Fibroblast of peridontal ligament (primary cell): Measurements from ENCODE around the gene MAP2K7.
"Not testable (repeated sequence)": the region's sequence is repeated elsewhere in the genome, so short reads cannot be mapped to it uniquely, and the experiment has no call there.

Experiments used
- DNase-seq: peaks from one replicate; pipeline ENCODE4 v3.0.0-alpha.2; 2010; ENCODE audit errors: extremely low read depth

Gene MAP2K7

DNA sequence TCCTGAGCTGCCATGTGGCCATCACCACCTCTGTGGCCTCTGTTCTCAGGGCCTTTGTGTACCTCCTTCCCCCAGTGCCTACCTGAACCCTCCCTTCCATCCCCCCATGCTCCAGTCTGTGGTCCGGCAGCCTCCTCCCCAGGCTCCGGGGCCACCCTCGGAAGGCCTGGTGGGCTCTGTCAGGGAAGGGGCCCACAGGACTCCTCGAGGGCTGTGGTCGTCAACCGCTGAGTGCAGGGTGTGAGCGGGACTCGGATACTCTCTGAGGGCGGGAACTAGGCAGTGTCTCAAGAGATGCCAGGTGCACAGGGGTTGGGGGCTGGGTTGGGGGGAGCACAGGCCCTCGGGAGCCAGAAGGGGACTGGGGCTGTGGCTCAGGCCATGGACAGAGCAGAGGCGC lies 3.9 kb downstream of the MAP2K7 start:
- no peak for DNase-seq

DNA sequence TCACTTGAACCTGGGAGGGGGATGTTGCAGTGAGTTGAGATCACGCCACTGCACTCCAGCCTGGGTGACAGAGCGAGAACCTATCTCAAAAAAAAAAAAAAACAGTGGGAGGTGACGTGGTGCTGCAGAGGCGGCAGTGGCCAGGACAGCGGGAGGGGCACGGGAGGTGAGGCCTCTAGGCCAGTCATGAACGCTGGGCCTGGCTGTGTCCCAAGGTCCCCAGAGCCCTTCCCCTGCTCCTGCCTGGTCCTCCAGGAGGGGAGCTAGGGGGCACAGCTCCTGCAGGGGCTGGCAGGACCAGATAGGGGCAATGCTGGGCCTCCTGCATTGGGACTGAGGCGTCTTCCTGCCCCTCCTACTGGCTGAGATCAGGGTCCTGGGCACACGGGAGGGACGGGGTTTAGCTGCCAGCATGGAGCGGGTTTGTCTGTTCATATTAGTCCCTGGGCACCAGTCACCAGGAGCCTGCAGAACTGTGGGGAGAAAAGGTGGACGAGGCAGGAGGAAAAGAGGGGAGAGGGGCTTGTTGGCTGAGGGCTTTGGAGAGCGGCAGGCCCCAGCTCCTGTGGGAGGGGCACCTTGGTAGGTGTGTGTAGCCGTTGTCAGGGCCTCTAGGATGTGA lies 4.5 kb downstream of the MAP2K7 start:
- no peak for DNase-seq

DNA sequence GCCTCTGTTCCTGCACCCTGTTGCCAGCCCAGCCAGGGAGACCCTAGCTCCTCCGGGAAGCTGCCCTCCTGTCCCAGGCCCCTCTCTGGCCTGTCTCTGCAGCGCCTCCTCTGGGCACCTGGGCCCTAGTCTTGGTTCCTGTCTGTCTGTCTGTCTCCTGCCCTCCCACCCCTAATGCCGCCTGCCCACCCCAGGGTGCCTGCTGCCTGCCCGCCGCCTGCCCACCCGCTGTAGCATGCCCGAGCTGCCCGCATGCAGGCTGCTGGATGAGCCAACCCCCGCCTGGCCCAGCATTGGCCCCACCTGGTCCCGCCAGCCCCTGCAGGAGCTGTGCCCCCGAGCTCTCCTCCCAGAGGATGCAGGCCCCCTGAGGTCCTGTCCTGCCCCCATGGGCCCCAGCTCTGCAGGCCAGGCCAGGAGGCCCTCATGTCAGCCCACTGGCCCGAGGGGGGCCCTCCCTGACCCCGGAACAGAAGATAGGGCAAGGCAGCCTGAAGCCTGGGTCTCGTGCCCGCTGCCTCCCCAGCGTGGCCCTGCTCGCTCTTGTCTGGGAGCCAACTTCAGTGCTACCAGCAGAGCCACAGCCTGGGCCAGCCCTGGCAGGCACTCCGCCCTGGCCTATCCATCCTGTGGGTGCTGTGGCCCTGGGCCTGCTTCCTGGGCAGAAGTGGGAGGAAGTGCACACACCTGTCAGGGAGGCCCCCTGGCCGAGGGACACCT lies 5.2 kb downstream of the MAP2K7 start:
- DNase-seq, result no peak

DNA sequence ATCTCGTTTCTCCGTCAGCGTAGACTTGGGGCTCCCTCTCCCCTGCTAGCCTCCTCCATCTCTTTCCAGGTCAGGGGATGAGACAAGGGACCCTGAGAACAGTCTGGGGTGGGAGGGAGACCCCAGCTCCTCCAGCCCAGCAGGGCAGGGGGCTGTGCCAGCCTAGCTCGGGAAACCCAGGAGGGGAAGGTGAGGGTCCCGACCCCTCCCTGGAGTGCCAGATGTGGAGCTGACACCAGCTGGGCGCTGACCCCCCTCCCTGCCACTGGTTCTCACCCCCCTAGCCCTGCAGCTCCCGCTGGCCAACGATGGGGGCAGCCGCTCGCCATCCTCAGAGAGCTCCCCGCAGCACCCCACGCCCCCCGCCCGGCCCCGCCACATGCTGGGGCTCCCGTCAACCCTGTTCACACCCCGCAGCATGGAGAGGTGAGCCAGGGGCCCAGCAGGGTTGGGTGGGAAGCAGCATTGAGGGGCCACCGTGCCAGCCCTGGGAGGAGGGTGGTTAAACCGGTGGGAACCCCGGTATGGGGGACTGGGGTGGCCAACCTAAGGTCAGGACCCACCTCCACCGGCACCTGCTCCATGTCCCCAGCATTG lies 5.9 kb downstream of the MAP2K7 start:
- DNase-seq, result no peak

DNA sequence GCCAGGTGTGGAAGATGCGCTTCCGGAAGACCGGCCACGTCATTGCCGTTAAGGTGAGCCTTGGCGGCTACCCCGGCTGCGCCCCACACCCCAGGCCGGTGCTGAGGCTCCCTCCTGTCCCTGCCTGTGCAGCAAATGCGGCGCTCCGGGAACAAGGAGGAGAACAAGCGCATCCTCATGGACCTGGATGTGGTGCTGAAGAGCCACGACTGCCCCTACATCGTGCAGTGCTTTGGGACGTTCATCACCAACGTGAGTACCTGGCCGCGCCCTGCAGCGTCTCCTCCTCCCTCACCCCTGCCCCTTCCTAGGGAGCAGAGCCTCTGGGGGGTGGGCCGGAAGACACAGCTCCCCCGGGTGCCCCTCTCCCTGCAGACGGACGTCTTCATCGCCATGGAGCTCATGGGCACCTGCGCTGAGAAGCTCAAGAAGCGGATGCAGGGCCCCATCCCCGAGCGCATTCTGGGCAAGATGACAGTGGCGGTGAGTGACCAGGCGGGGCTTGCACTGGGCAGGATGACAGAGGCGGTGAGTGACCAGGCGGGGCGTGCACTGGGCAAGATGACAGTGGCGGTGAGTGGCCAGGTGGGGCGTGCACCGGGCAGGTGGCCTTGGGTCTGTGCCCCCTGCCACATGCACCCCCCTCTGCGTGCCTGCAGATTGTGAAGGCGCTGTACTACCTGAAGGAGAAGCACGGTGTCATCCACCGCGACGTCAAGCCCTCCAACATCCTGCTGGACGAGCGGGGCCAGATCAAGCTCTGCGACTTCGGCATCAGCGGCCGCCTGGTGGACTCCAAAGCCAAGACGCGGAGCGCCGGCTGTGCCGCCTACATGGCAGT lies 6.9 kb downstream of the MAP2K7 start:
- no peak for DNase-seq

DNA sequence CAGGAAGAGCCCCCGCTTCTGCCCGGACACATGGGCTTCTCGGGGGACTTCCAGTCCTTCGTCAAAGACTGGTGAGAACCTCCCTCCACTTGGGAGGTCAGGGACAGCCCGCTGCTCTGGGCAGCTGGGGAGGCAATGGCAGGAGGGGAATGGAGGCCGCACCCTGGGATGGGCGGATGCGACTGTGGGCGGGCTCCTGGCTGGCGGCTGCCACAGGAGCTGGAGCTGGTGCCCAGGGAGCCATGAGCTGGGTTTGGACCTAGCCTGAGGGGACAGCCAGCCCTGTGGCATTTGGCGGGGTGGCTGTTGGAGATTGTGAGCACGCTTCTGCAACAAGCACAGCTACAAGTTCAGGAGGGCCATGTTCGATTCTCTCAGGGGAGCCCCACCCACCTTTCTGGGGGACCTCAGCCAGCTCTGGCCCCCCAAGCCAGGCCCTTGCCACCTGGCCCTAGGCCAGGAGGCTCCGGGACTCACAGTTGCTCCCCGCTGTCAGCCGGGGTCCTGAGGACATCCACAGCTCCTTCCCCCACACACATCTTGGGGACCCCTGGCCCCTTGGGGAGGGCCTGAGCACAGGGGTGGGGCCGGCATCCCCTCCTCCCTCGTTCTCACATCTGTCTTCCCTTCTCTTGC lies 7.9 kb downstream of the MAP2K7 start:
- DNase-seq, result no peak

DNA sequence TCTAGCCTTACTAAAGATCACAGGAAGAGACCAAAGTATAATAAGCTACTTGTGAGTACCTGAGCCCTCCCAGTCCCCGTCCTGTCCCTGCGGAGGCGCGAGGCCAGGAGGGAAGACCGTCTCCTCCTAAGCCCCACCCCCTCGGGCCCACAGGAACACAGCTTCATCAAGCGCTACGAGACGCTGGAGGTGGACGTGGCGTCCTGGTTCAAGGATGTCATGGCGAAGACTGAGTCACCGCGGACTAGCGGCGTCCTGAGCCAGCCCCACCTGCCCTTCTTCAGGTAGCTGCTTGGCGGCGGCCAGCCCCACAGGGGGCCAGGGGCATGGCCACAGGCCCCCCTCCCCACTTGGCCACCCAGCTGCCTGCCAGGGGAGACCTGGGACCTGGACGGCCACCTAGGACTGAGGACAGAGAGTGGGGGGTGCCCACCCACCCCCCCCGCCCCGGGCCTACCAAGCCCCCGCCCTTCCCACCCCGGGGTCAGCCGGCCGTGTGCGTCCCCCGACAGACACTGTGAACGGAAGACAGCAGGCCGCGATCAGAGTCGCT lies 8.5 kb downstream of the MAP2K7 start:
- no peak for DNase-seq

DNA sequence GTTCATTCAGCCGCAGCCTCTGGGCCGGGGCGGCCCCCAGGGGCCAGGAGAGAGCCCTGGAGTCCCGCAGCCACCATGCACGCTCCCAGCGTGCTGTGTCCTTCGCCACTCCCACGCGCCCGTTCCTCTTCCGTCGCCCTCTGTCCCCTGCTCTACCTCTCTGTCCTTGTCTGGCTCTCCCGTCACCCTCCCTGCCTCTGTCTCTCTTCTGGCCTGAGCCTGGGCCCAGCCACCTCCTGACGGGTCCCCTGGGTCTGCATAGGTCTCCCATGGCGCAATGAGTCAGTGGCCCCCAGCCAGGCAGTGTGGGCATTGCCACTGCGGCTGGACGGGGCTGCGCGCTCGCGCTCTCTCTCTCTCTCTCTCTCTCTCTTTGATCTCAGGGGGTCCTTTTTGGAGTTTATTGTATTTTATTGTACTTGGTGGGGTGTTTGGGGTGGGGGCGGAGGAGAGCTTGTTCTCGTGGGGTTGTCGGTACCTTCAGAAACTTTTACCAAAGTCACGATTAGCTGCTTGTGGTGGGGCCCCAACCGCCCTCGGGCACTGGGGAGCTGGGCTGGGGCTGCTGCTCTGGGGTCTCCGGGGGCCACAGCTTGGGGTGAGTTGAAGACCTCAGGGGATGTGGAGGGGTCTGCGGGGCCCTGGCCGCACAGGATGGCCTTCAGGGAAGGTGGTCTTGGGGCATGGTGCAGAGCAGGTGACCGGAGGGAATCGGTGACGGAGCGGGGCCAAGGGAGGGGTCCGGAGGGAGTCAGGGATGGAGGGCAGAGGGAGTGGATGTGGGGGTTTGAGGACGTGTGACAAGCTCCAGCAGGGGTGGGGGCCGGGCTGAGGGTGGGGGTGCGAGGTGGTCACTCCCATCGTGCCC lies 9.3 kb downstream of the MAP2K7 start:
- no peak for DNase-seq

DNA sequence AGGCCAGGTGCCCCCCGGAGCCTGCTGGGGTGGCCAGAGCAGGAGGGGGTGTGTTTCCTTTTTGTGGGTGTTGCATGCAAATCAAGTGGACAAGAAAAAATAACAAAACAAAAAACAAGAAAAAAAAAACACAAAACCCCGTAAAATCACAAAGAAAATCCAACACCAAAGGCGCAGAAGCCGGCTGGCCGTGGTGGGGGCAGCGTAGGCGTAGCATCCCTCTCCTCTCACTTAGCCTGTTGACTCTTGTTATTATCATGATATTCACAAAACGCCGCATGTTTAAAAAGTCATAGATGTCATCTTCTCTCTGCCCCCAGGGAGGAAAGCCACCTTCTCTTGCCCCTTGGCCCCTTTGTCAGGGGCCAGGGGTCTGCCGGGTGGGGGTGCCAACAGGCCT lies 10.0 kb downstream of the MAP2K7 start:
- DNase-seq, result no peak

DNA sequence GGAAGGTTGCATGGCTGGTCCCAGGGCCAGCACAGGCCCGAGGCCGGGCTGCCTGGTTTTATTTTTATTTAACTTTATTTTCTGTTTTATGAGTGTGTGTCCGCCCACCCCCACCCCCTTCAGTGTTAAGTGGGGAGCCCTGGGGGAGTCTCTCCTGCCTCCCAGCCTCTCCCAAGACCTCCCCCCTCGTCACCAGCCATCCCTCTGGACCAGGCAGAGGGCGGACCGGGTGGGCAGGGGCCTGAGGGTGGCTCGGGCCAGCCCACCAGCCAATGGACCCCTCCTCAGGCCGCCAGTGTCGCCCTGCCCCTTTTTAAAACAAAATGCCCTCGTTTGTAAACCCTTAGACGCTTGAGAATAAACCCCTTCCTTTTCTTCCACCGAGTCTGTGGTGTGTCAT lies 10.4 kb downstream of the MAP2K7 start:
- DNase-seq, result no peak

DNA sequence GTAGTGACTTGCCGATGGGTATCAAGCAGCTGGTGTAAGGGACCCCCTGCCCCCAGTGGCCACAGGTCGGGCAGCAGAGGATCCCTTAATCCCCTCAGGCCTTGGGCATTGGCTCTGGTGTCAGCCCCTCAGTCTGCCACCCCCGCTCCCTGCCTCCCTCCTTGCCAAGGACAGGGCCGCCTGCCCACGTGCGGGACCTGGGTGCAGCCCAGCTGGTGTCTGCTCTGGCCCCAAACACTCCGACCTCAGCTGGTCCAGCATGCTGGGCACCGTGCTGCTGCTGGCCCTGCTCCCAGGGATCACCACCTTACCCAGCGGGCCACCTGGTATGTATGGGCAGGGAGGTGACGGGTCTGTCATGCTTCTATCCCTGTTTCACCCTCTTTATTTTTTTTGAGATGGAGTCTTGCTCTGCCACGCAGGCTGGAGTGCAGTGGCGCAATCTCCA lies 10.9 kb downstream of the MAP2K7 start, which contains the start of gene TGFBR3L:
Gene TGFBR3L (plus strand): TSS at position 233 of the 448 bp plus-strand sequence.
- no peak for DNase-seq

DNA sequence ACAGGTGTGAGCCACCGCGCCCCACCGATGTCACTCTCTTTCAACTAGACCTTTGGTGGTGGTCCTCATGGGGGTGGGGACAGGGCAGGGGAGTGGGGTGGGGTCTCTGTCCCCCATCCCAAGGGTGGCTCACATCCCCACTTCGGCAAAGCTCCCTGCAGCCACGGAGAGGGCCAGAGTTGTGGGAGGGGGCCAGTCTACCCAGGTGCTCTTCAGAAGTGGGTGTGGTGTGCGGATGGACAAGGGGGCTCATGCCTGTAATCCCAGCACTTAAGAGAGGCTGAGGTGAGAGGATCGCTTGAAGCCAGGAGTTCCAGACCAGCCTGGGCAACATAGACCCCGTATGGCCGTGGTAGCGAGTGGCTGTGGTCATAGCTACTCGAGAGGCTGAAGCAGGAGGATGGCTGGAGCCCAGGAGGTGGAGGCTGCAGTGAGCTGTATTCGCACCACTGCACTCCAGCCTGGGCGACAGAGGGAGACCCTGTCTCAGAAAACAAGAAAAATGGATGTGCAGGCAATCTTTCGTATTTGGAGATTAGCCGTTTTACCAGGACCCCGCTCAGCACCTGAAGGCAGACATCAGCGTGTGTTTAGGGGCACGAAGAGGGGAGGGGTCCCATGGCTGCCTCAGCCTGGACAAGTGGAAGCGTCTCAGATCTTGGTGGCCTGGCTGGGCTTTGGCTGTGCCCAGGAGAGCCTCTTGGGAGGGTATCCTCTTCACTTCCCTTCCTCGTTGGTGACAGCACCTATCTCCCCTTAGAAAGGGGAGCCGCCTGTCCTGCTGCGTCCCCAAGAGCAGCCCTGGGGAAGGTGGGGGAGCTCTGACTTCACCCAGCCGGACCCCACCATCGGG lies 11.8 kb downstream of the MAP2K7 start:
- DNase-seq, result no peak

DNA sequence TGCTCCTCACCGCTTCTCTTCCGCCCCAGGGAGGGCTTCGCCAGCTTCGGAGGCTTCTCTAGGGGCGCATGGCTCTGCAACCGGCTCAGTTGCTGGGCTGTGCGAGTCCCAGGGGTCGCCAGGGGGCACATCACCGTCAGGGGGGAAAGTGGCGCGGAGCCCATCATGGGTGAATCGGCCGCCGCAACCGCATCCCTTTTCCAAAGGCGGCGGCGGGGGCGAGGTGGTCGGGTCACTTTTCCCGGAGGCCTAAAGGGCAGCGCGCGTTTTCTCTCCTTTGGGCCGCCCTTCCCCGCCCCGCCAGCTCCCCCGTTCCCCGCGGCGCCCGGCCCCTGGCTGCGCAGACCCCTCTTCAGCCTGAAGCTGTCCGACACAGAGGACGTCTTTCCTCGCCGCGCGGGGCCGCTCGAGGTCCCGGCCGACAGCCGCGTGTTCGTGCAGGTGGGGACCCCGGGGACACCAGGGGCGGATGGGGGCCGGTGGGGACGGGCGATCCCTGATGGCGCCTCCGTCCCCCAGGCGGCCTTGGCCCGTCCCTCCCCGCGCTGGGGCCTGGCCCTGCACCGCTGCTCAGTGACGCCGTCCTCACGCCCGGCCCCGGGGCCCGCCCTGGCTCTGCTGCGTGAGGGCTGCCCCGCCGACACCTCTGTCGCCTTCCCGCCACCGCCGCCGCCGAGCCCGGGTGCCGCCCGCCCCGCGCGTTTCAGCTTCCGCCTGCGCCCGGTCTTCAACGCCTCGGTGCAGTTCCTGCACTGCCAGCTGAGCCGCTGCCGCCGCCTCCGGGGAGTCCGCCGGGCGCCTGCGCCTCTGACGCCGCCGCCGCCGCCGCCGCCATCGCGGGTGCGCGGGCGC lies 12.7 kb downstream of the MAP2K7 start:
- no peak for DNase-seq

DNA sequence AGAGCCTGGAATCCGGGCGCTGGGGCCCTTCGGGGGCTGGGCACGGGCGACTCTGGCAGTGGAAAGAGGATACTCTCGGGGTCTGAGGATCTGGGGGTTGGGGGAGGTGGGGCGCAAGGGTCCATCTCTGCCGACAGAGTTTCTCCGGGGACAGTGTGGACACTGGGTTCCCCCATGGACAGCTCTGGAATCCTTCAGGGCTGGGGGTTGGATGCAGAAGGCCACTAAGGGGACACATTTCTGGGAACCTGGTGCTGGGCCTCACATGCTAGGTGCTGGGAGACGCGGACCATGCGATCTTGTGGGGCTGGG lies 13.2 kb downstream of the MAP2K7 start:
- no peak for DNase-seq

DNA sequence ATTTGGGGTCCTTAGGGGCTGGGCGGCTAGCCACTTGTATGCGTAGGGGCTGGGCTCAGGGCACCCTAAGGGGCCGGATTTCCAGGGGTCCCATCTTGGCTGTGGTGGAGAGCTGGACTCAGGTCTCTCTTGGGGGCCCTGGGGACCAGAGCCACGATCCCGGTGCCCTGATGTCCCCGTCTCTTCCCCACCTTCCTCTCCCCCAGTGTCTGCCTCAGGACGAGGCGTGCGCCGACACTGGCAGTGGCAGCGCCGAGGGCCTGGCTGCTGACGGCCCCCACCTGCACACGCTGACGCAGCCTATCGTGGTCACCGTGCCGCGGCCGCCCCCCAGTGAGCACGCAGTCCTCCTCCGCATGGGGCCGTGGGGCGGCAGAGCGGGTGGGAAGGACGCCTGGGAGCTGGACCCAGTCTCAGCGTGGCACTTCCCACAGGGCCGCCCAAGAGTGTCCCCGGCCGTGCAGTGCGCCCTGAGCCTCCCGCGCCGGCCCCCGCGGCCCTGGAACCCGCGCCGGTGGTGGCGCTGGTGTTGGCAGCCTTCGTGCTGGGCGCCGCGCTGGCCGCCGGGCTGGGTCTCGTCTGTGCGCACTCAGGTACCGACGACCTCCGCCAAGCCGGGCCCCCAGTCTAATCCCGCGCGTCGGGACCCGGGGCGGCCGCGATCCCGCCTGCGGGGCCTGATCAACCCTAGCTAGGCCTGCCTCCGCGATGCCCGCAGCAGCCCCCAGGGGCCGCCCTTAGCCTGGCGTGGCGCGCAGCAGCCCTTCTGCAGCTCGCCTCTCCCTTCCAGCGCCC lies 13.8 kb downstream of the MAP2K7 start:
- peak; percentile 40 for DNase-seq

DNA sequence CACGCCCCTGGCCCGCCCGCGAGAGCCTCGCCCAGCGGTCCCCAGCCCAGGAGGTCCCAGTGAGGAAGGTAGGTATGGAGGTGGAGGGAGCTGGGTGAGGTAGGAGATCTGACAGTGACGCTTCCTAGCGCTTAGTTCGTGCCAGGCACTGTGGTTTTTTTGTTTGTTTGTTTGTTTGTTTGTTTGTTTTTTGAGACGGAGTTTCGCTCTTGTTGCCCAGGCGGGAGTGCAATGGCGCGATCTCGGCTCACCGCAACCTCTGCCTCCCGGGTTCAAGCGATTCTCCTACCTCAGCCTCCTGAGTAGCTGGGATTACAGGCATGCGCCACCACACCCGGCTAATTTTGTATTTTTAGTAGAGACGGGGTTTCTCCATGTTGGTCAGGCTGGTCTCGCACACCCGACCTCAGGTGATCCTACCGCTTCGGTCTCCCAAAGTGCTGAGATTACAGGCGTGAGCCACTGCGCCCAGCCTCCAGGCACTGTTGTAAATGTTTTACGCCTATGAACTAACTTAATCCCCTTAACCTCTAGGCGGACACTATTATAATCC lies 14.5 kb downstream of the MAP2K7 start:
- DNase-seq, result not testable (repeated sequence)

DNA sequence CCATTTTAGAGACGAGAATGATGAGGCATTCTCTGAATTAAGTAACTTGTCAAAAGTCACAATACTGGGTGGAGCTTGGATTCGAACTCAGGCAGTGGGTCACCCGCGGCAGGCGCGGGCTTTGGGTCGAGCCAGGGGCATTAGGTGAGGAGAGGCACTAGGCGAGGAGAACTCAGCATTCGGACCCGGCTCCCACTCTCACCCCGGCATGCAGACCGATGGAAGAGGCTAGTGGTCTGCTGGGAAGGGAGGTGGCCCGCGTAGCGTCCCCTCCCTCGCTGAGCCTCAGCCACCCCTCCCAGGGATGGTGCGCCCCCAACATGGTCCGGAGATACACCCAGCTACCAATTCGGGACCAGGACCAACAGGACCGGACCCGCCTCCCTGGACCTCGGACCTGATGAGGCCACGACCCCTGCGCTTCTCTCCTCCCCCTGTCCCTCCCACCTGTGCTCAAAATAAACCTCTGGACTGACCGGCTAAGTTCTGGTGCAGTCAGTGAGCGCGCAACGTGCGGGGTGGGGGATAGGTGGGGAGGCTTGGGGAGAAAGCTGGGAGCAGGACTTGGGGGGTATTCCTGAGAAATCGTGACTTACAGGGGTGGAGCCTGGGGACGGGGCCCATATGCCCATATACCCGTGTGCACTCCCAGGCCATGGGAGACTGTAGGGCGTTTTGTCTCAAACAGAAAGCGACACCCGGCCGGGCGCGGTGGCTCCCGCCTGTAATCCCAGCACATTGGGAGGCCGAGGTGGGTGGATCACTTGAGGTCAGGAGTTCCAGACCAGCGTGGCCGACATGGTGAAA lies 15.1 kb downstream of the MAP2K7 start:
- no peak for DNase-seq
